Stromal cell of bone marrow (primary cell): Measurements from ENCODE around the gene SLC47A1.
"Not testable (repeated sequence)": the region's sequence is repeated elsewhere in the genome, so short reads cannot be mapped to it uniquely, and the experiment has no call there.

ENCODE experiments used
- DNase-seq: peaks from one replicate; pipeline ENCODE4 v3.0.0-alpha.2; 2012; ENCODE audit warnings: low read depth

The SLC47A1 gene, protein sequence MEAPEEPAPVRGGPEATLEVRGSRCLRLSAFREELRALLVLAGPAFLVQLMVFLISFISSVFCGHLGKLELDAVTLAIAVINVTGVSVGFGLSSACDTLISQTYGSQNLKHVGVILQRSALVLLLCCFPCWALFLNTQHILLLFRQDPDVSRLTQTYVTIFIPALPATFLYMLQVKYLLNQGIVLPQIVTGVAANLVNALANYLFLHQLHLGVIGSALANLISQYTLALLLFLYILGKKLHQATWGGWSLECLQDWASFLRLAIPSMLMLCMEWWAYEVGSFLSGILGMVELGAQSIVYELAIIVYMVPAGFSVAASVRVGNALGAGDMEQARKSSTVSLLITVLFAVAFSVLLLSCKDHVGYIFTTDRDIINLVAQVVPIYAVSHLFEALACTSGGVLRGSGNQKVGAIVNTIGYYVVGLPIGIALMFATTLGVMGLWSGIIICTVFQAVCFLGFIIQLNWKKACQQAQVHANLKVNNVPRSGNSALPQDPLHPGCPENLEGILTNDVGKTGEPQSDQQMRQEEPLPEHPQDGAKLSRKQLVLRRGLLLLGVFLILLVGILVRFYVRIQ

GRCh38 chr17:19533718-19534561 lies at the start of gene SLC47A1:
SLC47A1 (plus strand) TSS chr17:19533854; CDS start chr17:19533940, 86 bp downstream.
- no peak for DNase-seq

GRCh38 chr17:19485800-19486340 lies 47.8 kb upstream of the SLC47A1 start:
- no peak for DNase-seq

DNA sequence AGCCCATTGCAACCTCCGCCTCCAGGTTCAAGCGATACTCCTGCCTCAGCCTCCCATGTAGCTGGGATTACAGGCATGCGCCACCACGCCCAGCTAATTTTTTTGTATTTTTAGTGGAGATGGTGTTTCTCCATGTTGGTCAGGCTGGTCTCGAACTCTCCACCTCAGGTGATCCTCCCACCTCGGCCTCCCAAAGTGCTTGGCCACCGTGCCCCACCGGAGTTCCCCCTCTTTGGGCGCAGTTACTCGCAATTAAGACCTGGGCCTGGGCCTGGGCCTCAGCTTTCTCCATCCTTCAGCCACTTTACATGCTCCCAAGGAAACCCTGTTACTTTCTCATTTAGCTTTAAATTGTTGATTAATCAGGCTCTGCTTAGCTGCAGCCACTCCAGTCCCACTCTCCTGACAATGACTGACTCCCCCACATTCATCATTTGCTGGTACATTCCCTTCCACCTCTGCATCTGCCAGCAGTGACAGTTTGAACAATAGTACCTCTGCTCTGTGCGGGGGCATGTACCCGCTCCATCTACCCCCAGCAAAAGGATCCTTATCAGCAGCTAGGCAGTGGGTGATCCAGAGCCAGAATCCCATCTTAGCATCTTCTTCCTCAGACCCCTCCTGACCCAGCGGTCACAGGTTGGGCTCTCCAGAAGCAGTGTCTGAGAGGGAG lies 47.2 kb upstream of the SLC47A1 start:
- DNase-seq: no peak

GRCh38 chr17:19487024-19487600 lies 46.5 kb upstream of the SLC47A1 start:
- DNase-seq: no peak

- no peak for DNase-seq
These were observed 41.5 kb upstream of the SLC47A1 start for GRCh38 chr17:19492141-19492540.

DNA sequence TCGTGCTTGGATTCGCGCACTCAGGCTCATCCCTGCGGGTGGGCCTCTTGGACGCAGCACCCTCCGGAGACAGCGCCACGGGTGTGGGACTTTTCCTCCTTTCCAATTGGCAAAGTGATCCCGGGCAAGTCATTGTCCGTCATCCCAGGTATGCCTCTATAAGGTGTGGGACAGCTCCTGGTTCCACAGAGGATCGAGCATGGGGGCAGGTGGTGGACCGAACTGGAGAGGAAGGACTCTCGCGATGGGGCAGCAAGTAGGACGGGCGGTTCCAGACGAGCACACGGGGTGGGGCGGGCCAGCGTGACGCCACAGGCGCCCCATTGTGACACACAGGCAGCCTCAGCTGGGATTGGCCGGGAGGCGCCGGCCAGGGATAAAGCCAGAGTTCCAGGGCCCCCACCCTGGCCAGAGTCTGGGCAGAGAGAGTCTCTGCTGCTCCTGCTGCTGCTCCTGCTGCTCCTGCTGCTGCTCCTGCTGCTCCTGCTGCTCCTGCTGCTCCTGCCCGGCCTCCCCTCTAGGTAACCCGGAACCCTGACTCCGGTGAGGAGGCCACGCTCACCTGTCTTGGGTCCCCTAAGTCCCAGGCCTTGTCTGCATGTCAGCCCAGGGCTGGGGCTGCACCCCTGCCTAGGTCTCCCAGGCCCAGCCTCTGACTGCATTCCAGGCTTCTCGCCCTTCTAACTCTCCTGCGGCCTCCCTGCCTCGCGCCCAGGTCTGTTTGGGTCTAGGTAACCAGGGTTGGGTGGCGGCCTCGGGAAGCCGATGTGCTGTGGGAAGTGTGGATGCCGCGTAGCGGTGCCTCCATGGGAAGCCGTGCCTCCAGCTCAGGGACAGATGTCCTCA lies 38.5 kb upstream of the SLC47A1 start:
- no peak for DNase-seq

DNA sequence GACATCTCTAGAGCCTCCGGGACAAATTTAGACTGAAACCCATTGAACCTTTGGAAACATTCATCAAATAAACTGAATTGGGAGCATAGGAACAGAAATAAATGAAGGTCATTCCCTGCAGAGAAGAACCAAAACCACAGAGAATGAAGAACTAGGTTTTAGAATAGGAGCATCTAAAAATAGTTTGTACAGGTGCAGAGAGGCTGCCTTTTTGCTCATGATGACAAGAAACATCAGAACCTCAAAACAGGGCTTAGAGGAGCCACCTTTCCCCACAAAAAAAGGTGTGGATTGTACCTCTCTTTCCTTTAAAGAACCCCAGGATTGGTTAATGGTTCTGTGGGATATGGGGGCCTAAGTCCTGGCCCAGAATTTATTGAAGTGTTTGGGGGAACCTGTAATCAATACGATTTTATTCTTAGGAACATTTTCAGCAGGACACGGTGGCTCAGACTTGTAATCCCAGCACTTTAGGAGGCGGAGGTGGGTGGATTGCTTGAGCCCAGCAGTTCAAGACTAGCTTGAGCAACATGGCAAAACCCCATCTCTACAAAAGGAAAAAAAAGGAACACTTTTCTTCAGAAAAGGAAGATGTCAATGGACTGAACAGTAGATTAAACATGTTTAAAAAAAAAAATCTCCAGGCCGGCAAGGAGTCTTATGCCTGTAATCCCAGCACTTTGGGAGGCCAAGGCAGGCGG lies 37.7 kb upstream of the SLC47A1 start:
- DNase-seq: no peak

GRCh38 chr17:19497624-19498023 lies 36.0 kb upstream of the SLC47A1 start:
- no peak for DNase-seq

- no peak for DNase-seq
These were observed 32.4 kb upstream of the SLC47A1 start for GRCh38 chr17:19501219-19501618.

GRCh38 chr17:19502517-19502916 lies 31.1 kb upstream of the SLC47A1 start:
- no peak for DNase-seq

DNA sequence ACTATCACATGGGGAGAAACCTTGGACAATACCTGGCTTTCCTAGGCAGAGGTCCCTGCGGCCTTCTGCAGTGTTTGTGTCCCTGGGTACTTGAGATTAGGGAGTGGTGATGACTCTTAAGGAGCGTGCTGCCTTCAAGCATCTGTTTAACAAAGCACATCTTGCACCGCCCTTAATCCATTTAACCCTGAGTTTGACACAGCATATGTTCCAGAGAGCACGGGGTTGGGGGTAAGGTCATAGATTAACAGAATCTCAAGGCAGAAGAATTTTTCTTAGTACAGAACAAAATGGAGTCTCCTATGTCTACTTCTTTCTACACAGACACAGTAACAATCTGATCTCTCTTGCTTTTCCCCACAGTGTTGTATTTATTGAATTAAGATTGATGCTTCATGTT lies 28.1 kb upstream of the SLC47A1 start:
- not testable (repeated sequence) for DNase-seq

- DNase-seq: peak; percentile 82
These were observed 25.7 kb upstream of the SLC47A1 start for GRCh38 chr17:19507775-19508576.

DNA sequence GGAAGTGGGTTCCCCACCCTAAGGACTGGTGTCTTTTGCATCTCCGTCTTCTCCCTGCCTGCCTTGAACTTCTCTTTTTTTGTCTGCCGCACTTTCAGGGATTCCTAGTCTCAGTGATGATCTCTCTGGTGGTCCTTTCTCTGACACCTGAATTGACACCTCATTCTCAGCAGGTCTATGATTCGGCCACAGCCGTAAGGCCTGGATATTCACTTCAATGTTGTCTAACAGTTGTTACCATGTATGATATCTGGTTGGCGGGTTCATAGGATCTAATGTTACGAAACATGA lies 25.1 kb upstream of the SLC47A1 start:
- no peak for DNase-seq

DNA sequence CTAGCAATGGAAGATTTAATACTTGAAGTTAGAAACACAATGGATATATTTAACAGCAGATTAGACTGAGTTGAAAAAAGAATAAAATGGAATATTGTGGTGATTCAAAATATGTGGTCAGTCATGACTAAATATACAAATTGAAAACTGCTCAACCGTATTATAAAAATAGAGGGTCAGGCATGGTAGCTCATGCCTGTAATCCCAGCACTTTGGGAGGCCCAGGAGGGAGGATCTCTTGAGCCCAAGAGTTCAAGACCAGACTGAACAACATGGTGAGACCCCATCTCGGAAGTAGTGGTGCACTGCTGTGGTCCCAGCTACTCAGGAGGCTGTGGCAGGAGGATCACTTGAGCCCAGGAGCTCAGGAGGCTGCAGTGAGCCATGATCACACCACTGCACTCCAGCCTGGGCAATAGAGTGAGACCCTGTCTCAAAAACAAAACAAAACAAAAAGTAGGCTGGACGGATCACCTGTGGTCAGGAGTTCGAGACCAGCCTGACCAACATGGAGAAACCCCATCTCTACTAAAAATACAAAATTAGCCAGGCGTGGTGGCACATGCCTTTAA lies 24.3 kb upstream of the SLC47A1 start:
- DNase-seq: not testable (repeated sequence)

GRCh38 chr17:19510903-19511302 lies 22.8 kb upstream of the SLC47A1 start:
- DNase-seq: no peak

DNA sequence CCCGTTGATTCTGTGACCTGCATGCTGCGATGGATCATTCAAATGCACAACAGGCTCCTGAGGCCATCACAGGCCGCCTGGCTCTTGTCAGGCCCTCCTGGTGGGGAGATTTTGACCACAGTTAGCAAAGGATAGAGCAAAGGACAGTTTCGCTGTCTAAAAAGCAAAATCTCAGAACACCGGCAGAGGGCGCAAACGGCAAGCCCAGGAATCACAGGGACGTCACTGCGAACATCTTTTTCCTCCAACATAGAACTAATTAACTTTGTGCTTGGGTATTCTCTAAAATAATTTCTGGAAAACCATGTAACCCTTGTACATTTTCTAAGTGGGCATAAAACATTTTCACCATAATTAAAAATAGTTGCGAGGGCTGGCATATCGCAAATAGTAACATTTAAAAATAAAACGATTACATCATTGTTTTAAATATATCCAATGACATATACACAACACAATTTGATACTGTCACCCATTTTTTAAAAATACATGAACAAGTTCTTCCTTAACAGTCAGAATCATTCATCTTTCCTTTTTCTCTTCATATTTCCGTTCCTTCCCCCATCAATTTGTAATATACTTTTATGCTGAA lies 19.7 kb upstream of the SLC47A1 start:
- peak; percentile 50 for DNase-seq

- DNase-seq: no peak
These were observed 16.0 kb upstream of the SLC47A1 start for GRCh38 chr17:19517699-19518098.
